Natural killer cell (primary cell): Measurements from ENCODE around the gene NCK2. TPM values are rescaled to one million over a fixed set of nuclear protein-coding genes. Genes with fewer than 3 reads are reported as not detected.

Source experiments
- ATAC-seq, 3 donors: fragments of 150-1000 bp in 2 of 3; fragments of 200-7000 bp in 1 of 3; cut with Tn5 transposase; 1 replicate in 1 of 3; 2 replicates in 2 of 3; pipeline ENCODE4 v1.10.0; 2021; ENCODE audit warnings: mild to moderate bottlenecking in 2 of 3, moderate library complexity in 2 of 3
- DNase-seq, 2 donors: peaks; one replicate each; pipeline versions ENCODE4 v3.0.0 to v3.0.0-alpha.2; 2013 to 2021; ENCODE audit warnings: mixed read lengths in 1 of 2
- H3K27ac ChIP-seq: one replicate; pipeline ENCODE4 v1.5.1; 2013; ENCODE audit warnings: mild to moderate bottlenecking, low read length
- H3K27me3 ChIP-seq: one replicate; pipeline ENCODE4 v1.6.1; 2013; ENCODE audit warnings: low read length; ENCODE audit not compliant: control insufficient read depth, insufficient read depth
- H3K36me3 ChIP-seq: one replicate; pipeline ENCODE4 v1.6.1; 2013; ENCODE audit warnings: low read length; ENCODE audit not compliant: control insufficient read depth, insufficient read depth
- H3K4me1 ChIP-seq: one replicate; pipeline ENCODE4 v1.6.1; 2013; ENCODE audit warnings: low read length; ENCODE audit not compliant: control insufficient read depth, insufficient read depth
- H3K4me3 ChIP-seq: one replicate; pipeline ENCODE4 v1.5.1; 2013; ENCODE audit warnings: low read length
- H3K9me3 ChIP-seq: one replicate; pipeline ENCODE4 v1.6.1; 2013; ENCODE audit warnings: low read length; ENCODE audit not compliant: control insufficient read depth, insufficient read depth
- H3K27ac Mint-ChIP-seq, 2 donors: one replicate each; pipeline ENCODE4 v1.8.0; 2022; ENCODE audit warnings: mild to moderate bottlenecking in 2 of 2, mixed read lengths in 2 of 2, moderate library complexity in 1 of 2
- H3K27me3 Mint-ChIP-seq, 2 donors: one replicate each; pipeline ENCODE4 v1.8.0; 2022; ENCODE audit warnings: low read depth in 2 of 2, mixed read lengths in 2 of 2
- H3K36me3 Mint-ChIP-seq: one replicate; pipeline ENCODE4 v1.8.0; 2022; ENCODE audit warnings: mixed read lengths
- H3K4me1 Mint-ChIP-seq, 2 donors: one replicate each; pipeline ENCODE4 v1.8.0; 2022; ENCODE audit warnings: mixed read lengths in 2 of 2
- H3K4me3 Mint-ChIP-seq: one replicate; pipeline ENCODE4 v1.8.0; 2022; ENCODE audit warnings: mild to moderate bottlenecking, moderate library complexity, mixed read lengths
- H3K9me3 Mint-ChIP-seq, 2 donors: one replicate each; pipeline ENCODE4 v1.8.0; 2022; ENCODE audit warnings: mixed read lengths in 2 of 2
- CTCF ChIP-seq: fragments of 200-600 bp; IDR thresholded peaks from one replicate; pipeline ENCODE4 v1.8.0; 2022; ENCODE audit warnings: antibody characterized with exemption
- WGBS: methylation state at CpG from one replicate; pipeline ENCODE4 v1.1.7; 2013; ENCODE audit warnings: missing lambda C conversion rate; ENCODE audit not compliant: insufficient coverage; 5-methylcytosine and 5-hydroxymethylcytosine counted together
- intact Hi-C: fragments of 100-400 bp; cut with micrococcal nuclease; formaldehyde crosslinking; loops from one replicate; pipeline ENCODE4 v1.14.2; 2022
- total RNA-seq, 4 donors: library from RNA; stranded (reverse); fragments of 120-200 nt in 1 of 4; gene quantifications; one replicate each; pipeline versions ENCODE4 v1.2.3 to v1.2.4, GENCODE V29; 2013 to 2022

Gene NCK2
- total RNA-seq, 3 donors from 2014 or later (not counting 1 experiment from before 2014, with no cell fraction given): 34.1 to 50.8 (median 43.0) TPM

- 90% methylated on average over 3 of the region's 4 CpGs for WGBS
- H3K9me3 ChIP-seq: peaks cover 4% of the 10 kb centered on the region
- no peaks in the 10 kb centered on the region for H3K4me1 ChIP-seq
- no peak for TF ChIP-seq CTCF
- intact Hi-C loops: no loop called here
- Mint-ChIP-seq H3K4me1 (peaks cover 6% of the 10 kb centered on the region in 2 donors), H3K9me3 (peaks cover 0 to 8% of the 10 kb centered on the region in 2 donors), H3K4me3 (no peak overlapping the region), H3K36me3 (peaks cover 6% of the 10 kb centered on the region), H3K27ac (no peak overlapping the region), H3K27me3 (no peaks in the 10 kb centered on the region)
- no peak overlapping the region for H3K27ac ChIP-seq
- no peak overlapping the region for H3K4me3 ChIP-seq
- ATAC-seq (no peak), DNase-seq (no peak)
- no peaks in the 10 kb centered on the region for H3K36me3 ChIP-seq
- no peaks in the 10 kb centered on the region for H3K27me3 ChIP-seq
Observed at GRCh38 chr2:105917688-105918087, 173.0 kb downstream of the NCK2 start.

GRCh38 chr2:105919191-105919811 lies 174.6 kb downstream of the NCK2 start:
- no peak for ATAC-seq
- H3K27ac Mint-ChIP-seq: no peak overlapping the region
- H3K36me3 ChIP-seq: no peaks in the 10 kb centered on the region

GRCh38 chr2:105919826-105920225 lies 175.1 kb downstream of the NCK2 start:
- Histone ChIP-seq H3K27ac (no peak overlapping the region), H3K4me1 (no peaks in the 10 kb centered on the region), H3K27me3 (no peaks in the 10 kb centered on the region), H3K9me3 (peaks cover under 1% of the 10 kb centered on the region), H3K36me3 (no peaks in the 10 kb centered on the region), H3K4me3 (no peak overlapping the region)
- H3K27me3 Mint-ChIP-seq: peaks cover 0 to 2% of the 10 kb centered on the region in 2 donors
- peak; percentile 62 for TF ChIP-seq CTCF
- no peak overlapping the region for H3K4me3 Mint-ChIP-seq
- ATAC-seq: peak in 1 of 3 donors; percentile 57
- H3K36me3 Mint-ChIP-seq: peaks cover 6% of the 10 kb centered on the region
- peak in 1 of 2 donors; percentile 76 for DNase-seq
- H3K27ac Mint-ChIP-seq: no peak overlapping the region
- peaks cover 0 to 5% of the 10 kb centered on the region in 2 donors for H3K9me3 Mint-ChIP-seq
- intact Hi-C loops: no loop called here
- peaks cover 6 to 10% of the 10 kb centered on the region in 2 donors for H3K4me1 Mint-ChIP-seq

More at GRCh38 chr2:105919191-105919811, 174.6 kb downstream of the NCK2 start:
- H3K4me1 Mint-ChIP-seq: peaks cover 6 to 8% of the 10 kb centered on the region in 2 donors
- no peak for TF ChIP-seq CTCF
- 96% methylated on average over 3 of the region's 3 CpGs for WGBS
- H3K27me3 ChIP-seq: no peaks in the 10 kb centered on the region
- H3K36me3 Mint-ChIP-seq: peaks cover 6% of the 10 kb centered on the region
- H3K4me3 Mint-ChIP-seq: no peak overlapping the region
- H3K27me3 Mint-ChIP-seq: peaks cover 0 to under 1% of the 10 kb centered on the region in 2 donors
- no peak for DNase-seq
- no peak overlapping the region for H3K27ac ChIP-seq
- H3K4me1 ChIP-seq: no peaks in the 10 kb centered on the region
- H3K9me3 ChIP-seq: peaks cover 4% of the 10 kb centered on the region
- peaks cover 0 to 6% of the 10 kb centered on the region in 2 donors for H3K9me3 Mint-ChIP-seq
- intact Hi-C loops: no loop called here
- H3K4me3 ChIP-seq: no peak overlapping the region

- Histone ChIP-seq H3K4me1 (peaks cover 28% of the 10 kb centered on the region), H3K9me3 (no peaks in the 10 kb centered on the region), H3K4me3 (no peak overlapping the region), H3K36me3 (no peaks in the 10 kb centered on the region), H3K27ac (no peak overlapping the region), H3K27me3 (no peaks in the 10 kb centered on the region)
- Mint-ChIP-seq H3K4me3 (no peak overlapping the region), H3K27me3 (peaks cover 0 to 2% of the 10 kb centered on the region in 2 donors), H3K36me3 (no peaks in the 10 kb centered on the region), H3K4me1 (peaks cover 0 to 6% of the 10 kb centered on the region in 2 donors), H3K9me3 (no peaks in the 10 kb centered on the region), H3K27ac (no peak overlapping the region)
- no peak for DNase-seq
- WGBS: 96% methylated on average over 6 of the region's 6 CpGs
- no peak for TF ChIP-seq CTCF
- intact Hi-C loops: no loop called here
- ATAC-seq: no peak
Observed at GRCh38 chr2:105924271-105924670, 179.6 kb downstream of the NCK2 start.
